AG04449 (cell line): Measurements from ENCODE around the gene PDE4B.

Experiments
- CTCF ChIA-PET: fragments of 350-600 bp; formaldehyde crosslinking; extraction: SDS; loops from one replicate; lab custom pipeline; 2021; ENCODE audit warnings: antibody characterized with exemption; lab: Yijun Ruan, JAX
- POLR2A ChIA-PET: fragments of 400-600, 350-600 bp; formaldehyde crosslinking; extraction: SDS; loops from one replicate; lab custom pipeline; 2020; ENCODE audit warnings: antibody characterized with exemption, inconsistent platforms; lab: Yijun Ruan, JAX
- DNase-seq: peaks from one replicate; pipeline ENCODE4 v3.0.0-alpha.2; 2010; ENCODE audit warnings: low read depth, low spot score
- H3K4me3 ChIP-seq: 2 replicates; pipeline ENCODE4 v1.5.1; 2011; ENCODE audit warnings: low read depth, mild to moderate bottlenecking, control low read depth, low read length
- CTCF ChIP-seq: IDR thresholded peaks from one replicate; pipeline ENCODE4 v1.5.1; 2011; ENCODE audit warnings: mild to moderate bottlenecking, moderate library complexity, low read length, control low read depth, inconsistent platforms; ENCODE audit not compliant: insufficient read depth; ENCODE audit errors: missing control alignments

PDE4B gene

GRCh38 chr1:66256629-66257572 is 464.2 kb downstream of the PDE4B start:
- POLR2A ChIA-PET, result interaction anchor here (0.6 to 1.5 kb wide), 3 partner anchors 179 to 307 kb away, joined by 3 read pairs; no protein-coding TSS in a partner anchor
- no peak for DNase-seq
- no peak overlapping the region for H3K4me3 ChIP-seq
- CTCF ChIA-PET, result interaction anchor here (0.7 to 25.3 kb wide), 12 partner anchors 11 to 469 kb away, joined by 3 to 807 read pairs (median 5); no protein-coding TSS in a partner anchor
- TF ChIP-seq CTCF, result no peak

- POLR2A ChIA-PET, result no interaction called here
- CTCF ChIA-PET, result interaction anchor here (1.1 to 25.3 kb wide), 6 partner anchors 9 to 246 kb away, joined by 4 to 807 read pairs (median 20); no protein-coding TSS in a partner anchor
- TF ChIP-seq CTCF, result no peak
- DNase-seq, result no peak
- H3K4me3 ChIP-seq, result no peak overlapping the region
Observed at GRCh38 chr1:66258404-66259105, 465.9 kb downstream of the PDE4B start.

GRCh38 chr1:66261364-66261763 is 468.7 kb downstream of the PDE4B start:
- TF ChIP-seq CTCF, result no peak
- POLR2A ChIA-PET, result no interaction called here
- DNase-seq, result no peak
- CTCF ChIA-PET, result interaction anchor here (1.1 to 25.3 kb wide), 4 partner anchors 19 to 242 kb away, joined by 3 to 807 read pairs (median 8); no protein-coding TSS in a partner anchor
- H3K4me3 ChIP-seq, result no peak overlapping the region

GRCh38 chr1:66262208-66262963 is 469.7 kb downstream of the PDE4B start:
- ChIA-PET POLR2A (no interaction called here), CTCF (interaction anchor here (0.8 to 25.3 kb wide), 4 partner anchors 174 to 242 kb away, joined by 3 to 807 read pairs (median 9); no protein-coding TSS in a partner anchor)
- no peak for TF ChIP-seq CTCF
- H3K4me3 ChIP-seq, result no peak overlapping the region
- peak; percentile 83 for DNase-seq

- no peak overlapping the region for H3K4me3 ChIP-seq
- POLR2A ChIA-PET, result interaction anchor here (2.0 kb wide), 1 partner anchor 67 kb away, joined by 5 read pairs; no protein-coding TSS in a partner anchor
- CTCF ChIA-PET, result interaction anchor here (1.1 to 5.0 kb wide), 7 partner anchors 12 to 239 kb away, joined by 3 to 22 read pairs (median 11); no protein-coding TSS in a partner anchor
- TF ChIP-seq CTCF, result no peak
- no peak for DNase-seq
Observed at GRCh38 chr1:66265268-66265667, 472.6 kb downstream of the PDE4B start.
